ENCODE results near the gene OSBP2.

The OSBP2 gene

DNA sequence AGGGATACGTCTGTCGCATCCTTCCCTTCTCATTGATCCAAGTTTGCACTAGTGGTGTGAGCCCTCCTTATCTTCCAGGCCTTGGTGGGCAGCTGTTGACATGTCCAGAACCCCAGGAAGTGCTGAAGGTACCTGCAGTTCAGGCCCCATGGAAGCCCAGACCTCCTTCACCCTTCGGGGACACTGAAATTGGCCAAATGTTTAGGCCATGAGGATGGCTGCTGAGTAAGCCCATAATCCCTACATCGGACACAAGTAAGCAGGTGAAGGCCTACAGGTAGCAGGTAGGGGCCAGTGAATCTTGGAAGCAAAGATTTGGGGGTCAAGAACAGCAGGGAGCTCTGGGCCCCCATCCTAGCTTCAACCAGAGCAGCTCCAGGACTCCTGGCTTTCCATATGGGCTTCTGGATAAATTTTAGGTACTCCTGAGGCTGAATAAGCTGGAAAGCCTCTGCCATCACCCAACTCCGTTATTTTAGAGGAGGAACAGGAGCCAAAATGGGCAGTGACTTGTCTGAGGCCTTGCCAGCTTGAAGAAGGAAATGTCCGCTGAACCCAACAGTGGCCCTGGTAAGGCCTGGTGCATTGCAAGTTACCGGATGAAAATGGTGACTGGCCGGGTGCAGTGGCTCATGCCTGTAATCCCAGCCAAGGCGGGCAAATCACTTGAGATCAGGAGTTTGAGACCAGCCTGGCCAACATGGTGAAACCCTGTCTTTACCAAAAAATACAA lies 228.7 kb downstream of the OSBP2 start:
- no peak for DNase-seq (ENCODE audit: insufficient read length, low spot score)
- TF ChIP-seq, protein P1, sequence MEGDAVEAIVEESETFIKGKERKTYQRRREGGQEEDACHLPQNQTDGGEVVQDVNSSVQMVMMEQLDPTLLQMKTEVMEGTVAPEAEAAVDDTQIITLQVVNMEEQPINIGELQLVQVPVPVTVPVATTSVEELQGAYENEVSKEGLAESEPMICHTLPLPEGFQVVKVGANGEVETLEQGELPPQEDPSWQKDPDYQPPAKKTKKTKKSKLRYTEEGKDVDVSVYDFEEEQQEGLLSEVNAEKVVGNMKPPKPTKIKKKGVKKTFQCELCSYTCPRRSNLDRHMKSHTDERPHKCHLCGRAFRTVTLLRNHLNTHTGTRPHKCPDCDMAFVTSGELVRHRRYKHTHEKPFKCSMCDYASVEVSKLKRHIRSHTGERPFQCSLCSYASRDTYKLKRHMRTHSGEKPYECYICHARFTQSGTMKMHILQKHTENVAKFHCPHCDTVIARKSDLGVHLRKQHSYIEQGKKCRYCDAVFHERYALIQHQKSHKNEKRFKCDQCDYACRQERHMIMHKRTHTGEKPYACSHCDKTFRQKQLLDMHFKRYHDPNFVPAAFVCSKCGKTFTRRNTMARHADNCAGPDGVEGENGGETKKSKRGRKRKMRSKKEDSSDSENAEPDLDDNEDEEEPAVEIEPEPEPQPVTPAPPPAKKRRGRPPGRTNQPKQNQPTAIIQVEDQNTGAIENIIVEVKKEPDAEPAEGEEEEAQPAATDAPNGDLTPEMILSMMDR (IDR thresholded peaks at IDR 0.05; ENCODE audit: insufficient read depth, missing control alignments) = no peak
- no peak for FAIRE-seq

DNA sequence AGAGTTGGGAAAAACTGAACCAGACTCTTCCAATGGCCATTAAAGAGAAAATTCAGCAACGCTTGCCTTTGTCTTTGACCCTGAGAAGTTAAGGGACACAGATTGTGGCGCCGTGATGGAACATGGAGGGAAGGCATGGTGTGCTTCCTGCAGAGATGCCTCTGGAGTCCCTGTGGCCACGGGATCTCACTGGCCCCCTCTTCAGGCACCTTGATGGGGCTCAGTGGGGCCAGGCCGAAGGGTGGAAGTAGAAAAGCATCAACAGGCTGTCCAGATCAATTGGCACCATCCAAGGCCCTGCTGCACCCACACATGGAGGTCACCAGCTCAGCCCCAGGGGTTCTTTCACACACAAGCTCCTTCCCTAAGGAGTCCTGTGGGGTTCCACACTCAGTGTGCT lies 231.0 kb downstream of the OSBP2 start:
- DNase-seq (ENCODE audit: insufficient read length, low spot score) (no peak), FAIRE-seq (no peak)
- TF ChIP-seq, protein P1 (IDR thresholded peaks at IDR 0.05; ENCODE audit: insufficient read depth, missing control alignments) = no peak

DNA sequence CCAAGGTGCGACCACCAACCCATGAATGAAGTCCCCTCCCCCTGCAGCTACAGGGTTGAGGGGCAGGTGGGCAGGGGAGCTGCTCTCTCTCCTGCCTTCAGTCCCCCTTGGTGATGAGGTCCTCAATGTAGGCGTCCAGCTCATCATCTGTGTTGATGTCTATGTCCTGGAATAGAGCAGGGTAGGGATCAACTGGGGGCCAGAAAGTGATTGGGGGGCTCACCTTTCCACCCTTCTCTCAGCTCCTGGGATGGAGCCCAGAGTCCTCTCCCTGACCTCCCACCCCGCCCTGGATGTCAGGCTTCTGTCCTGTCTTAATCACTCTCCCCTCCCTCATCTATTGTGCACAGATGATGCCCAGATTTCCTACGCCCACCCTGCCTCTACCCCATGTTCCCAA lies 232.0 kb downstream of the OSBP2 start:
- DNase-seq (ENCODE audit: insufficient read length, low spot score) (no peak), FAIRE-seq (no peak)
- TF ChIP-seq, protein P1 (IDR thresholded peaks at IDR 0.05; ENCODE audit: insufficient read depth, missing control alignments) = no peak

GRCh38 chr22:30927806-30928205 lies 233.1 kb downstream of the OSBP2 start:
- FAIRE-seq (no peak), DNase-seq (ENCODE audit: insufficient read length, low spot score) (no peak)
- TF ChIP-seq, protein P1 (IDR thresholded peaks at IDR 0.05; ENCODE audit: insufficient read depth, missing control alignments) = no peak

- TF ChIP-seq, protein P1 (IDR thresholded peaks at IDR 0.05; ENCODE audit: insufficient read depth, missing control alignments) = no peak
- DNase-seq (ENCODE audit: insufficient read length, low spot score) (no peak), FAIRE-seq (no peak)
These were observed 233.7 kb downstream of the OSBP2 start for GRCh38 chr22:30928401-30928800.

DNA sequence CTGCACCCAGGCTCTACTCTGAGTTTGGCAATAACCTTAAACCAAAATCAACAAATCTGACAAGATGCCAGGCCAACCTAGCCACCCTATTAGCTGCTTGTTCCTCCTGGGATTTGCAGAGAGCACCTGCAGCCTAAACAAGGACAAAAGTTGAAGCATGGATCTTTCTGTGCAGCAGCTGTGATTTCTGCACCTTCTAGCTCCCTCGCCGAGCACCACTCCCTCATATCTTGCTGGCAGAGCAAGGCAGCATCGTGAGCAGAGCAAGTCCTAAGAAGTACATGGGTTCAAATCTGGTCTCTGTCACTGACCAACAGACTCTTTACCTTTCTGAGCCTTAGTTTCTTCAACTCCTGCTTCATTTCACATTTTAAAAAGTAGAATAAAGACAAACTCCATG lies 235.6 kb downstream of the OSBP2 start:
- FAIRE-seq = no peak
- TF ChIP-seq, protein P1 (IDR thresholded peaks at IDR 0.05; ENCODE audit: insufficient read depth, missing control alignments) = no peak
- DNase-seq (ENCODE audit: insufficient read length, low spot score) = no peak

GRCh38 chr22:30931541-30932300 lies 237.0 kb downstream of the OSBP2 start:
- no peak for DNase-seq (ENCODE audit: insufficient read length, low spot score)
- FAIRE-seq = no peak
- TF ChIP-seq, protein P1 (IDR thresholded peaks at IDR 0.05; ENCODE audit: insufficient read depth, missing control alignments) = no peak
